Measurements from ENCODE around the gene ELP2. TPM values are rescaled to one million over a fixed set of nuclear protein-coding genes. Genes with fewer than 3 reads are reported as not detected.
"Not testable (repeated sequence)": the region's sequence is repeated elsewhere in the genome, so short reads cannot be mapped to it uniquely, and the experiment has no call there.

ELP2 gene
- polyA plus RNA-seq, 5 donors, result 87.2 to 150 (median 124) TPM

DNA sequence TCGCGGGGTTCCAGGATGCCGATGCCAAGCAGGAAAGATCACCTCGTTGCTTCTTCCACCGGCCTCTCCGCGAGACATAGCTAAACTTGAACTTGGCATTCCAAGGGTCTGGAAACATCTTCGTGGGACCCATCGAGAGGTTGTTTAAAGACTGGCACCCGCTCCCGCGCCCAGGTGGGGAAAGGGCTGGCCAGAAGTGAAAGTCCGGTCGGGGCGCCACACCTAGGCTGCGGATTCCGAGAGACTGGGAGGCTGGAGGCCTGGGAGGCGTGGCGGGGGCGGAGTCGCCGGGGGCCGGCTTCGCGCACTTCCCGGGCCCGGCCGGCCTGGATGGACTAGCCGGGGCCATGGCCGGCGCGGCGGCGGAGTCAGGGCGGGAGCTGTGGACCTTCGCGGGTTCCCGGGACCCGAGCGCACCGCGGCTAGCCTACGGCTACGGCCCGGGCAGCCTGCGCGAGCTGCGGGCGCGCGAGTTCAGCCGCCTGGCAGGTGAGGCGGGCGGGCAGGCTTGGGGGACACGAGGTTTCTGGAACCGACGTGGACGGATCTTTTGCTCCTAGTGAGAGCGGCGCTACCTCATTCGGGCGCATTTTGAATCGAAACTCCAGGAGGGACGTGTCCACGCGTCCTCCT lies 57.6 kb downstream of the ELP2 start, which contains the start of gene MOCOS:
MOCOS (plus strand) TSS at position 305 of the 633 bp plus-strand sequence; CDS start at position 348, 43 bp downstream.
- peak in 1 of 2 donors; percentile 36 for DNase-seq

GRCh38 chr18:36187826-36188721 lies 58.4 kb downstream of the ELP2 start:
- DNase-seq, result no peak

DNA sequence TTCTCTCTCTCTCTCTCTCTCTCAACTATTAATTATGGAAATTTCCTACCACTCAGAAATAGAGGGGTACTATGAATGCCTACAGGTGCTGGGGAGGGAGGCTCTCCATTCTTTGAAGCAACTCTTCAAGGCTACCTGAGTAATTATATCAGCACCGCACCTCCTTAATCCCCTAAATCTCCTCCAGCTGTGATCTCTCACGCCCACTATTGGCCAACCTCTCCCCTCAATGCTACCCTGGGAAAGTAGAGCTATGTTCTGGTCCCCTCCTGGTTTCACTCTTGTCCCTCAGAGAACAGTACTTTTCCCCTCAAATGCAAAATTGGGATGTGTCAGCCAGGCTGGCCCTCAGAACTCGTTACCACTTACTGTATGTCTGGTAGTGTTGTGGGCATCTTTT lies 59.2 kb downstream of the ELP2 start:
- no peak for DNase-seq

DNA sequence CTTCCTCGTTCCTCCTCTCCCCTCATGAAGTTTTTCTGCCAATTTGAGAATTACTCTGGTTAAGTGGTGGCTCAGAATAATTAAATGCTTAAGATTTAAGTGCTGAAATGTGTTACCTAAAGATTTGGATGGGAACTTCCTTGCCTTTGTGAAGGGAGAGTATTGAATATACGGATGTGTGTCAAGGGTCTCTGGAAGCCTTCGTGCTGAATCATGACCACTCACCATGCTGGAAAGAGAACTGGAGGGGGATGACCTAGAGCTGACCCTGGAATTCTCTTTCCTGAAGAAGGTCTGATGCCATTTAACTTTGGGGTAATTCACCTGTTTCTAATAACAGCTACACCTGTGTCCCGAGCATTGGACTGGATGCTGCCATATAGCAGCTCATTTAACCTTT lies 59.8 kb downstream of the ELP2 start:
- no peak for DNase-seq

- DNase-seq, result no peak
Measured at GRCh38 chr18:36191286-36191685, 61.6 kb downstream of the ELP2 start.

- DNase-seq, result no peak
Measured at GRCh38 chr18:36191711-36192110, 62.0 kb downstream of the ELP2 start.

DNA sequence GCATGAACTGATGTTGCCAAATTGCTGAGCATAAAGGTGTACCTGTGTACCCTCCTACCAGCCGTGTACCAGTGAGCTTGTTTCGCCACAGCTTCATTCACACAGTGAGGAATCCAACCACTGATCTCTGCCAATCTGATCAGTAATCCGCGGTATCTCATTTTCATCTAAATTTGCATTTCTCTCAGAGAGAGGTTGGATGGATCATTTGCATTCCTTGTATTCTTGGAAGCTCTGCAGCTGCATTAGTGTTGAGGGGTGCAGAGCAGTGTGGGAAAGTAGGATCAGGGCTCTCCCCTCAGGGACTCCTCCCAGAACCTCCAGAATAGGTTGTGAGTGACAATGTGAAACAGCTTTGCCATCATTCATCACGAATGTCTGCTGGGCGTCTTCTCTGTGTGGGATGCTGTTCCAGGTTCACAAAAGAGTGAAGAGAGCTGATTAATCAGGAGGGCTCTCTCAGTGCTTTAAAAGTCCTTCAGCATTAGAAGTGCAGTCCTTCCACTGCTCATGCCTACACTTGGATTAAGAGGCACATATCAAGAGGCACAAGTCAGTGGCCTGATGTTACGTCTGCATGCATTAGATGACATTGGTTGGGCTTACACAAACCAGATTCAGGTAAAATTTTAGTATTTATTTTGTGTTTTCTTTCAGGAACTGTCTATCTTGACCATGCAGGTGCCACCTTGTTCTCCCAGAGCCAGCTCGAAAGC lies 65.1 kb downstream of the ELP2 start:
- no peak for DNase-seq

DNA sequence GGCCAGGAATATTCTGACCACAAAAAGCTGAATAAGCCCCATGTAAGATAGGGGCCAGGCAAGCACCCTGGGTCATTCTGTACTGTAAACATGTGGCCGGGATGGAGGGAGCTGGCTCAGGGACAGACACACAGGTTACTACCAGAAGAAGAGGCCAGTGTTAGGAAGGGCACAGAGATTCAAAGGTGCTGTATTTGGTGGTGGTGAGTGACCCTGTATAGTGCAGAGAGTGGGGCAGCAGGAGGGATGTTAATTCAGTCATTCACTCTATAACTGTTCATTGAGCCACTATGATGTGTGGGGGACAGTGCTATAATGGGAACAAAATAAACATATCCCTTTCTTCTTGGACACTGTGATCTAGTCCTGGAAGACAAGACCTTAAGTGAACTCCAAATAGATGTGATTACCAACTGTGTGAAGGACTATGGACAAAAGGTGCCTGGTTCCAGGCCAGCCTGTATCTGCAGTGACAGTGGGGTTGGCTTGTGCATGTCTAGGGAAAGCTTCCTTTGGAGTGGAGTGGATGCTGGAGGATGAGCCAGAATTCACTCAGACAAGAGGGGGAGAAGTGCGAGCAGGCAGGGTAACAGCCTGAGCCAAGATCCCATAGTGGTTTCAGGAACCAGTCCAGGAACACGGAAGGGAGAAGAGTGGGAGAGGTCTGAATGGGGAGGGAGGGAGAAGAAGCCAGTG lies 65.9 kb downstream of the ELP2 start:
- DNase-seq, result no peak

- DNase-seq, result no peak
Measured at GRCh38 chr18:36196238-36196995, 66.7 kb downstream of the ELP2 start.

GRCh38 chr18:36197511-36198166 lies 67.9 kb downstream of the ELP2 start:
- no peak for DNase-seq

GRCh38 chr18:36199691-36200295 lies 70.1 kb downstream of the ELP2 start:
- DNase-seq, result no peak

DNA sequence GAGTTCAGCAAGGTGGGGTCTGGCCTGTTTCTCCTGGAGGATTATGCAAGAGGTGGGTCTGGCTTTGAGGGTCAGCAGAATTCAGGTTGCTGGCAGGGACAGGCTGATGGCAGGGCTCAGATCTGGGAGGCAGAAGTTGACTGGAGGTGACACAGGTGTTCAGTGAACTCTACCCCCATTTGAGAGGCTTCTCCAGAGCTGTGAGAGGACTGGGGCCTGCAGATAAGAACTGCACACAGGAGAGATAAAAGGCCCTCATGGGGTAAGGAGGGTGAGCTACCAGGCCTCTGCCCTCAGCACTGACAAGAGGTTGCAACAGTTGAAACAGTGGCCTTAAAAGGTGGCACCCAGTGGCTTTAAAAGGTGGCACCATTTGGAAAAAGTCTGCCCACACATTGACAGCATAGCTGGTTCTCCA lies 70.7 kb downstream of the ELP2 start:
- DNase-seq, result no peak

- no peak for DNase-seq
Measured at GRCh38 chr18:36201765-36202164, 72.1 kb downstream of the ELP2 start.

GRCh38 chr18:36203360-36203895 lies 73.7 kb downstream of the ELP2 start:
- no peak for DNase-seq

DNA sequence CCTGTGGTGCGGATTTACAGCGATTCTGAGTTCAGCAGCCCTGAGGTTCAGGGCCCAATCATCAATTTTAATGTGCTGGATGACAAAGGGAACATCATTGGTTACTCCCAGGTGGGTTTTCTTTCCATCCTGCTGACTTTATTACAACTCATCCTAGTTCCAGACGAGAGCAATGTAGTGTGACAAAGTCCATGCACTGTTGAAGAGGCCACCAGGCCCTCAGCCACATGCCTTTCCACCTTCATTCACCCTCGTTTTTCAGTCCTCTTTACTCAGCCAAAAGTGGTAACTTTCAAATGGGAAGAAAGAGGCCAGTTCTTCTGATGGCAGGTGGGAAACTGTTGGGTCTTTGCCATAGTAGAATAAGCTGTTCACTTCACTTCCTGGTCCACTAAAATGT lies 75.5 kb downstream of the ELP2 start:
- DNase-seq, result no peak

GRCh38 chr18:36207303-36207702 lies 77.6 kb downstream of the ELP2 start:
- no peak for DNase-seq

- DNase-seq, result not testable (repeated sequence)
Measured at GRCh38 chr18:36207969-36208368, 78.3 kb downstream of the ELP2 start.

DNA sequence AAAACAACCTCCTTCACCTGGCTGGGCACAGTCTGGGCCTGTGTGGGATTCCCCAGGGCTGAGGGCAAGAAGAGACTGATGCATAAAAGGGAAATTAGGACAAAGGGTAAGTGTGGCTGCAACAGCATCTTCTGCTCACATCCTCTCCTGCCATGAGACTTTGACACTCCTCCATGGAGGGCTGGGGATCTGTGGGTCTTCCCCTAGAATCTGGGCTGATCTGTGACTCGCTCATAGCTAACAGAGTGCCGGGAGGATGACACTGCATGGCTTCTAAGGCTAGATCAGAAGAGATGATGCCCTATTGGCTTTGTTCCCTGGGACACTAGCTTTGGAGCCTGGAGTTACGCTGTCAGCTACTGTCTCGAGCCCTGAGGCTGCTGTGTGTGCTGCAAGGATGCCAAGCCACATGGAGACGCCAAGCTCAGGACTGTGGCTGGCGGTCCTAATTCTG lies 81.9 kb downstream of the ELP2 start:
- no peak for DNase-seq
